Measurements from ENCODE around the gene C1orf35. TPM values are rescaled to one million over a fixed set of nuclear protein-coding genes. Genes with fewer than 3 reads are reported as not detected.
A peak's percentile ranks its signal among the peaks of the same experiment; 100 is the strongest.

C1orf35 gene
- total and polyA plus RNA-seq, 9 of the 15 experiments (the other 6 are each of a cell fraction or from before 2014, with no cell fraction given) = 3.2 to 48.7 (median 12.5) TPM

GRCh38 chr1:228070851-228071250 lies 32.3 kb downstream of the C1orf35 start:
- H3K27me3 ChIP-seq (ENCODE audit: control insufficient read depth in 2 of 2, insufficient read depth in 2 of 2, low read length in 2 of 2) = peaks cover 11 to 41% of the 10 kb centered on the region in 2 experiments; a peak in 4 of 5 replicates
- no peak overlapping the region for H3K4me3 ChIP-seq
- H3K79me2 ChIP-seq (ENCODE audit: control insufficient read depth, insufficient read depth, low read length) = no peaks in the 10 kb centered on the region
- POLR2A ChIA-PET = no interaction called here
- H3K9ac ChIP-seq (ENCODE audit: insufficient read depth in 1 of 2, low read depth in 2 of 2, low read length in 2 of 2) = no peak overlapping the region
- WGBS (ENCODE audit: insufficient coverage, low coverage, missing lambda C conversion rate) = 20% methylated on average over 3 of the region's 3 CpGs
- CTCF ChIA-PET (ENCODE audit: low intra/inter-chr PET ratio) = no interaction called here
- H2AFZ ChIP-seq (ENCODE audit: low read depth, low read length) = no peak overlapping the region
- in situ Hi-C loops (cut with MboI) (no loop called here), intact Hi-C loops (cut with micrococcal nuclease) (no loop called here)
- H3K36me3 ChIP-seq (ENCODE audit: control insufficient read depth, insufficient read depth, low read length) = no peaks in the 10 kb centered on the region
- no peaks in the 10 kb centered on the region for H3K9me1 ChIP-seq (ENCODE audit: control insufficient read depth, insufficient read depth, low read length)
- H3K27ac ChIP-seq (ENCODE audit: extremely low read depth, low read depth, low read length) = no peak overlapping the region
- peak; percentile 4 for TF ChIP-seq CREBBP (IDR thresholded peaks at IDR 0.05; ENCODE audit: low read depth, low read length)
- no peak for TF ChIP-seq GTF2A2 (tag; IDR thresholded peaks at IDR 0.05)
- TF ChIP-seq MCM3 (IDR thresholded peaks at IDR 0.05) = peak; percentile 37; the same call in 1 of the 2 replicates
- no peak for ATAC-seq
- DNase-seq (ENCODE audit: extremely low read depth in 1 of 4, low spot score in 3 of 4) = no peak
- H3K4me2 ChIP-seq (ENCODE audit: insufficient read depth, low read length) = no peak overlapping the region
- H3K4me1 ChIP-seq (replicated peaks in 1 of 2; ENCODE audit: control insufficient read depth in 2 of 2, insufficient read depth in 2 of 2, low read length in 2 of 2) = peaks cover 0 to 24% of the 10 kb centered on the region in 2 experiments; a peak in 2 of 5 replicates
- no TSS peak for BruUV-seq (replicated peaks)
- no peak for FAIRE-seq
- peaks cover 16% of the 10 kb centered on the region for H4K20me1 ChIP-seq (replicated peaks; ENCODE audit: control insufficient read depth, insufficient read depth, low read length)
- no peaks in the 10 kb centered on the region for H3K9me3 ChIP-seq (replicated peaks; ENCODE audit: control insufficient read depth, insufficient read depth, low read depth, low read length)

GRCh38 chr1:228070173-228070572 lies 33.0 kb downstream of the C1orf35 start:
- Histone ChIP-seq H3K27me3 (ENCODE audit: control insufficient read depth in 2 of 2, insufficient read depth in 2 of 2, low read length in 2 of 2) (peaks cover 11 to 34% of the 10 kb centered on the region in 2 experiments; a peak in 4 of 5 replicates), H3K9me1 (ENCODE audit: control insufficient read depth, insufficient read depth, low read length) (no peaks in the 10 kb centered on the region), H3K4me1 (replicated peaks in 1 of 2; ENCODE audit: control insufficient read depth in 2 of 2, insufficient read depth in 2 of 2, low read length in 2 of 2) (peaks cover 0 to 19% of the 10 kb centered on the region in 2 experiments; a peak in 2 of 5 replicates), H3K4me3 (no peak overlapping the region), H4K20me1 (replicated peaks; ENCODE audit: control insufficient read depth, insufficient read depth, low read length) (peaks cover 9% of the 10 kb centered on the region), H3K4me2 (ENCODE audit: insufficient read depth, low read length) (no peak overlapping the region), H3K9me3 (replicated peaks; ENCODE audit: control insufficient read depth, insufficient read depth, low read depth, low read length) (no peaks in the 10 kb centered on the region), H3K36me3 (ENCODE audit: control insufficient read depth, insufficient read depth, low read length) (no peaks in the 10 kb centered on the region), H3K9ac (ENCODE audit: insufficient read depth in 1 of 2, low read depth in 2 of 2, low read length in 2 of 2) (no peak overlapping the region), H2AFZ (ENCODE audit: low read depth, low read length) (no peak overlapping the region), H3K79me2 (ENCODE audit: control insufficient read depth, insufficient read depth, low read length) (no peaks in the 10 kb centered on the region), H3K27ac (ENCODE audit: extremely low read depth, low read depth, low read length) (no peak overlapping the region)
- BruUV-seq (replicated peaks) = no TSS peak
- ChIA-PET CTCF (ENCODE audit: low intra/inter-chr PET ratio) (no interaction called here), POLR2A (no interaction called here)
- WGBS (ENCODE audit: insufficient coverage, low coverage, missing lambda C conversion rate) = no CpG with 5 or more reads among the region's 2 CpGs
- intact Hi-C loops (cut with micrococcal nuclease) = no loop called here
- in situ Hi-C loops (cut with MboI) = no loop called here
- ATAC-seq (no peak), FAIRE-seq (no peak), DNase-seq (ENCODE audit: extremely low read depth in 1 of 4, low spot score in 3 of 4) (no peak)
- TF ChIP-seq TGIF2 (CRISPR knock-in tag; IDR thresholded peaks at IDR 0.05) = no peak
- TF ChIP-seq, protein P1, sequence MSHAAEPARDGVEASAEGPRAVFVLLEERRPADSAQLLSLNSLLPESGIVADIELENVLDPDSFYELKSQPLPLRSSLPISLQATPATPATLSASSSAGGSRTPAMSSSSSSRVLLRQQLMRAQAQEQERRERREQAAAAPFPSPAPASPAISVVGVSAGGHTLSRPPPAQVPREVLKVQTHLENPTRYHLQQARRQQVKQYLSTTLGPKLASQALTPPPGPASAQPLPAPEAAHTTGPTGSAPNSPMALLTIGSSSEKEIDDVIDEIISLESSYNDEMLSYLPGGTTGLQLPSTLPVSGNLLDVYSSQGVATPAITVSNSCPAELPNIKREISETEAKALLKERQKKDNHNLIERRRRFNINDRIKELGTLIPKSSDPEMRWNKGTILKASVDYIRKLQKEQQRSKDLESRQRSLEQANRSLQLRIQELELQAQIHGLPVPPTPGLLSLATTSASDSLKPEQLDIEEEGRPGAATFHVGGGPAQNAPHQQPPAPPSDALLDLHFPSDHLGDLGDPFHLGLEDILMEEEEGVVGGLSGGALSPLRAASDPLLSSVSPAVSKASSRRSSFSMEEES (CRISPR knock-in tag; IDR thresholded peaks at IDR 0.05) = no peak
- TF ChIP-seq CREBBP (IDR thresholded peaks at IDR 0.05; ENCODE audit: low read depth, low read length) = peak; percentile 59
- TF ChIP-seq SUPT5H (IDR thresholded peaks at IDR 0.05) = no peak
- TF ChIP-seq FOXA1 (IDR thresholded peaks at IDR 0.05; ENCODE audit: borderline replicate concordance) = no peak
- TF ChIP-seq GABPB1 (CRISPR knock-in tag; IDR thresholded peaks at IDR 0.05) = no peak
